ENCODE measurements around the gene LAMB2. TPM values are rescaled to one million over a fixed set of nuclear protein-coding genes. Genes with fewer than 3 reads are reported as not detected.
A peak's percentile ranks its signal among the peaks of the same experiment; 100 is the strongest.

LAMB2 gene
- polyA plus RNA-seq, 1 donor (not counting 4 experiments of a cell fraction or from before 2014, with no cell fraction given): 108 TPM

DNA sequence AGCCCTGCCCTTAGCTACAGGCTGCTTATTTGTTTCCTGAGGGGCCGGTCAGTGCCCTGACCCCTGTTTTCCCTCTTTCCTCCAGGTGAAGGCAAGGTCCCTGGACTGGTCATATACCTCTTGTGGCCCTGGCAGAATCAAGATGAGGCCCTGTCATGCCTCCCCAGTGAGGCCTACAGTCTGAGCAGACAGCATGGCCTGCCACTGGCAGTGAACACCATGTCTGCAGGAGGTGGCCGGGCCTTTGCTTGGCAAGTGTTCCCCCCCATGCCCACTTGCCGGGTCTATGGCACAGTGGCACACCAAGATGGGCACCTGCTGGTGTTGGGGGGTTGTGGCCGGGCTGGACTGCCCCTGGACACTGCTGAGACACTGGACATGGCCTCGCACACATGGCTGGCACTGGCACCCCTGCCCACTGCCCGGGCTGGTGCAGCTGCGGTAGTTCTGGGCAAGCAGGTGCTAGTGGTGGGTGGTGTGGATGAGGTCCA lies 39.7 kb upstream of the LAMB2 start:
- DNase-seq (ENCODE audit: low read depth, low spot score): no peak
- Histone ChIP-seq H3K79me2 (ENCODE audit: control insufficient read depth, insufficient read depth, low read length) (no peaks in the 10 kb centered on the region), H3K4me3 (ENCODE audit: control insufficient read depth in 2 of 3, extremely low read depth in 1 of 3, insufficient read depth in 2 of 3, low read depth in 1 of 3, low read length in 3 of 3) (peak overlapping the region in 1 of 3 experiments; percentile 83), H3K4me2 (ENCODE audit: control insufficient read depth, extremely low read depth, insufficient read depth, low read depth, low read length) (peak overlapping the region; percentile 97), H4K20me1 (ENCODE audit: control insufficient read depth, extremely low read depth, insufficient read depth, low read length) (no peaks in the 10 kb centered on the region), H3K36me3 (ENCODE audit: control insufficient read depth in 2 of 2, extremely low read depth in 1 of 2, insufficient read depth in 2 of 2, low read length in 2 of 2) (peaks cover 0 to 6% of the 10 kb centered on the region in 2 experiments), H3K27me3 (ENCODE audit: control insufficient read depth, extremely low read depth, insufficient read depth, low read length) (no peaks in the 10 kb centered on the region), H3K9me1 (ENCODE audit: control insufficient read depth, extremely low read depth, insufficient read depth, low read length) (no peaks in the 10 kb centered on the region), H3K9ac (ENCODE audit: control insufficient read depth, extremely low read depth, insufficient read depth, low read length) (no peak overlapping the region), H3K27ac (ENCODE audit: control insufficient read depth, insufficient read depth, low read length) (no peak overlapping the region), H3K4me1 (ENCODE audit: control insufficient read depth, extremely low read depth, insufficient read depth, low read length) (peaks cover 11% of the 10 kb centered on the region), H3K9me3 (ENCODE audit: control insufficient read depth, low read depth, low read length) (no peaks in the 10 kb centered on the region), H2AFZ (ENCODE audit: control insufficient read depth, low read length) (no peak overlapping the region)
- FAIRE-seq: no peak
- dilution Hi-C loops (cut with MboI; ENCODE audit: extremely low pct_ligation_motif_present, low sequenced_read_pairs): no loop called here
- TF ChIP-seq, protein P1, sequence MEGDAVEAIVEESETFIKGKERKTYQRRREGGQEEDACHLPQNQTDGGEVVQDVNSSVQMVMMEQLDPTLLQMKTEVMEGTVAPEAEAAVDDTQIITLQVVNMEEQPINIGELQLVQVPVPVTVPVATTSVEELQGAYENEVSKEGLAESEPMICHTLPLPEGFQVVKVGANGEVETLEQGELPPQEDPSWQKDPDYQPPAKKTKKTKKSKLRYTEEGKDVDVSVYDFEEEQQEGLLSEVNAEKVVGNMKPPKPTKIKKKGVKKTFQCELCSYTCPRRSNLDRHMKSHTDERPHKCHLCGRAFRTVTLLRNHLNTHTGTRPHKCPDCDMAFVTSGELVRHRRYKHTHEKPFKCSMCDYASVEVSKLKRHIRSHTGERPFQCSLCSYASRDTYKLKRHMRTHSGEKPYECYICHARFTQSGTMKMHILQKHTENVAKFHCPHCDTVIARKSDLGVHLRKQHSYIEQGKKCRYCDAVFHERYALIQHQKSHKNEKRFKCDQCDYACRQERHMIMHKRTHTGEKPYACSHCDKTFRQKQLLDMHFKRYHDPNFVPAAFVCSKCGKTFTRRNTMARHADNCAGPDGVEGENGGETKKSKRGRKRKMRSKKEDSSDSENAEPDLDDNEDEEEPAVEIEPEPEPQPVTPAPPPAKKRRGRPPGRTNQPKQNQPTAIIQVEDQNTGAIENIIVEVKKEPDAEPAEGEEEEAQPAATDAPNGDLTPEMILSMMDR (optimal IDR thresholded peaks at IDR 0.05 in 1 of 3, IDR thresholded peaks at IDR 0.05 in 1 of 3, conservative IDR thresholded peaks at IDR 0.05 in 1 of 3; ENCODE audit: extremely low read depth in 1 of 3, insufficient read depth in 2 of 3, low read length in 3 of 3): no peak
- no peak for TF ChIP-seq EZH2 (IDR thresholded peaks at IDR 0.05; ENCODE audit: low read length)

DNA sequence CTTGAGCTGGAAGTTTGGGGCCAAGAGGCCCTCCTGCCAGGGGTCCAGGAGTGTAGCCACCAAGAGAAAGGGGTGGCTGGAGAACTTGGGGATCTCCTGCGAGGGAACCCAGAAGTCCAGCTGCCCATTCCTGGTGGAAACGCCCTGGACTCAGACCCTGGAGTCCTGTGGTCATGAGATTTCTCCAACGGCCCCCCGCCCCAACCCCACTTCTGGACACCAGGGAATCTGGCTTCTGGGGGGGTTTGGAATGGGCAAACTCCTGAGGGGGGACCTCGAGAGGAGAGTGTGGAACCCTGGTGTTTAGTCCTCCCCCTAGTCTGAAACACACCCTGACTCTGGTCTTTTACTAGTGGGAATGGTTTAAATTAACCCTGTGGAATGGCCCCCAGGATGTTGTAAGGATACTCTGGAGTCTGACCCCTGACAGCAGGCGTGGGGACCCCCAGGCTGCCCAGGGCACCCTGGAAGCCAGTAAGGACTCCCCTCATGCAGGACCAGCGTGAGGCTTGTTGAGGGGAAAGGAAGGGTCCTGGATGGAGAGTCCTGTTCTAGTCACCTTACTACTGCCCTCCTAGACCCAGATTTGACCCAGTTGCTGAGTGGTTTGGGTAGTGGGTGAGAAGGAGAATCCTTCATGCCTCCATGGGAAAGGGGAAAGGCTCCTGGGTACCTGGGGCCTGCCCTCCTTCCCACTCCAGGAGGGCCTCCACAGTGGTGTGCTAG lies 39.1 kb upstream of the LAMB2 start:
- FAIRE-seq: peak; percentile 34
- no peaks in the 10 kb centered on the region for H3K9me1 ChIP-seq (ENCODE audit: control insufficient read depth, extremely low read depth, insufficient read depth, low read length)
- DNase-seq (ENCODE audit: low read depth, low spot score): no peak
- no peaks in the 10 kb centered on the region for H4K20me1 ChIP-seq (ENCODE audit: control insufficient read depth, extremely low read depth, insufficient read depth, low read length)
- H3K9me3 ChIP-seq (ENCODE audit: control insufficient read depth, low read depth, low read length): no peaks in the 10 kb centered on the region
- peaks cover 0 to 6% of the 10 kb centered on the region in 2 experiments for H3K36me3 ChIP-seq (ENCODE audit: control insufficient read depth in 2 of 2, extremely low read depth in 1 of 2, insufficient read depth in 2 of 2, low read length in 2 of 2)
- peak overlapping the region; percentile 78 for H3K9ac ChIP-seq (ENCODE audit: control insufficient read depth, extremely low read depth, insufficient read depth, low read length)
- H3K4me1 ChIP-seq (ENCODE audit: control insufficient read depth, extremely low read depth, insufficient read depth, low read length): peaks cover 11% of the 10 kb centered on the region
- no peak overlapping the region for H3K27ac ChIP-seq (ENCODE audit: control insufficient read depth, insufficient read depth, low read length)
- H3K4me2 ChIP-seq (ENCODE audit: control insufficient read depth, extremely low read depth, insufficient read depth, low read depth, low read length): peak overlapping the region; percentile 97
- dilution Hi-C loops (cut with MboI; ENCODE audit: extremely low pct_ligation_motif_present, low sequenced_read_pairs): no loop called here
- H3K79me2 ChIP-seq (ENCODE audit: control insufficient read depth, insufficient read depth, low read length): no peaks in the 10 kb centered on the region
- peak overlapping the region; percentile 99 for H2AFZ ChIP-seq (ENCODE audit: control insufficient read depth, low read length)
- no peaks in the 10 kb centered on the region for H3K27me3 ChIP-seq (ENCODE audit: control insufficient read depth, extremely low read depth, insufficient read depth, low read length)
- TF ChIP-seq, protein P1 (optimal IDR thresholded peaks at IDR 0.05 in 1 of 3, IDR thresholded peaks at IDR 0.05 in 1 of 3, conservative IDR thresholded peaks at IDR 0.05 in 1 of 3; ENCODE audit: extremely low read depth in 1 of 3, insufficient read depth in 2 of 3, low read length in 3 of 3): no peak
- no peak for TF ChIP-seq EZH2 (IDR thresholded peaks at IDR 0.05; ENCODE audit: low read length)
- H3K4me3 ChIP-seq (ENCODE audit: control insufficient read depth in 2 of 3, extremely low read depth in 1 of 3, insufficient read depth in 2 of 3, low read depth in 1 of 3, low read length in 3 of 3): peak overlapping the region; percentile 79 to 83 (median 82)

Data from keratinocyte (primary cell).